Peyer's patch (tissue), 4 donors: ENCODE results near the gene LYST.

Experiments used
- POLR2A ChIP-seq, 2 donors: fragments of 450-650 bp; IDR thresholded peaks; one replicate each; pipeline ENCODE4 v1.5.1; 2017; ENCODE audit warnings: antibody characterized with exemption in 2 of 2, mild to moderate bottlenecking in 2 of 2, moderate library complexity in 2 of 2
- TF ChIP-seq, protein P1 (sequence below), 6 experiments: fragments of 450-650 bp in 4 of 6; fragments of 200-600 bp in 2 of 6; sonication (generic) in 1 of 6; IDR thresholded peaks; one replicate each; pipeline ENCODE4 v1.5.1; 2017 to 2019; ENCODE audit warnings: antibody characterized with exemption in 6 of 6, mild to moderate bottlenecking in 3 of 6, moderate library complexity in 1 of 6

DNA sequence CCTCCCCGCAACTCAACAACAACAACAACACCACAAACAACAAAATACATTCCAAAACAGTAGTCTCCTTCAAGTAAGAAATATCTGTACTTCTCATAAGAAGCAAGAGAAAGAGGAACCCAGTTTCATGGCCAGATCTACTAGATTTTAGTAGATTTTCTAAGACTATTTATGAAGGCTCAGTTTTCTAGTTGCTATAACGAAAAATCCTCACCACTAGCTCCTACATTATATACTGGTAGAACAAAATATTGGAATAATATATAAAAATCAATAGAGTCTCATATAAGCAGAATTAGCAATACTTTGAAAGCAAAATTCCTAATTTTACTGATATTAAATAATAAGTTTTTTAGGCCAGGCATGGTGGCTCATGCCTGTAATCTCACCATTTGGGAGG lies 86.9 kb downstream of the LYST start:
- TF ChIP-seq, protein P1, sequence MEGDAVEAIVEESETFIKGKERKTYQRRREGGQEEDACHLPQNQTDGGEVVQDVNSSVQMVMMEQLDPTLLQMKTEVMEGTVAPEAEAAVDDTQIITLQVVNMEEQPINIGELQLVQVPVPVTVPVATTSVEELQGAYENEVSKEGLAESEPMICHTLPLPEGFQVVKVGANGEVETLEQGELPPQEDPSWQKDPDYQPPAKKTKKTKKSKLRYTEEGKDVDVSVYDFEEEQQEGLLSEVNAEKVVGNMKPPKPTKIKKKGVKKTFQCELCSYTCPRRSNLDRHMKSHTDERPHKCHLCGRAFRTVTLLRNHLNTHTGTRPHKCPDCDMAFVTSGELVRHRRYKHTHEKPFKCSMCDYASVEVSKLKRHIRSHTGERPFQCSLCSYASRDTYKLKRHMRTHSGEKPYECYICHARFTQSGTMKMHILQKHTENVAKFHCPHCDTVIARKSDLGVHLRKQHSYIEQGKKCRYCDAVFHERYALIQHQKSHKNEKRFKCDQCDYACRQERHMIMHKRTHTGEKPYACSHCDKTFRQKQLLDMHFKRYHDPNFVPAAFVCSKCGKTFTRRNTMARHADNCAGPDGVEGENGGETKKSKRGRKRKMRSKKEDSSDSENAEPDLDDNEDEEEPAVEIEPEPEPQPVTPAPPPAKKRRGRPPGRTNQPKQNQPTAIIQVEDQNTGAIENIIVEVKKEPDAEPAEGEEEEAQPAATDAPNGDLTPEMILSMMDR (IDR thresholded peaks at IDR 0.05), result no peak
- no peak for TF ChIP-seq POLR2A (IDR thresholded peaks at IDR 0.05)
